Esophagus squamous epithelium (tissue), 4 donors: ENCODE results near the gene GPHN.

Experiments used
- CTCF ChIP-seq, 6 experiments: fragments of 450-650 bp in 4 of 6; fragments of 200-600 bp in 2 of 6; sonication (generic) in 2 of 6; IDR thresholded peaks; one replicate each; pipeline ENCODE4 v1.5.1; 2016 to 2019; ENCODE audit warnings: antibody characterized with exemption in 6 of 6, mild to moderate bottlenecking in 4 of 6, moderate library complexity in 4 of 6
- POLR2A ChIP-seq, 4 donors: fragments of 450-650 bp; IDR thresholded peaks; one replicate each; pipeline ENCODE4 v1.6.1; 2017; ENCODE audit warnings: antibody characterized with exemption in 4 of 4, mild to moderate bottlenecking in 4 of 4, moderate library complexity in 3 of 4

GRCh38 chr14:66746316-66747006 lies 238.5 kb downstream of the GPHN start:
- TF ChIP-seq CTCF (IDR thresholded peaks at IDR 0.05) (peak; percentile 6 to 47 (median 32)), POLR2A (IDR thresholded peaks at IDR 0.05) (no peak)
